Measurements from ENCODE around the gene SPACA7.

DNA sequence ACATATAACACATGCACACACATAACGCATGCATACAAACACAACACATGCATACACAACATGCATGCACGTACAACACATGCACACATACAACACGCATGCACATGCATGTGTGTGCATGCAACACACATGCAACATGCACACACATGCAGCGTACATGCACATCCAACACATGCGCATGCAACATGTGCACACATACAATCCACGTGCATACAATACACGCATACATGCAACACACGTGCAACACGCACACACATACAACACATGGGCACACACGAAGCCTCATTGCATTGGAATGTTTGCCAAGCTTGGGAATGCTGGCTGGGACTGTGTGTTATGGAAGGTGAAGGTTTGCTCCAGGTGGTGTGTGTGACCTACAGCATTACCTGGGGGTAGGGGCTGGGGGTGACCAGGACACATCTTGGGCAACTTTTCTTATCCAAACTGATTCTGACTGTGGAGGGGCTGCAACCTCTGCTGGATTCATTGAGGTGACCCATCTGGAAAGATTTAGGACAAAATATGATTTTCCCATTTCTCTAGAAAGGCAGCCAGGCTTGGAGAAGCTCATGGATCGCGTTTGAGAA, 58.9 kb downstream of the SPACA7 start:
- TF ChIP-seq, protein P1, sequence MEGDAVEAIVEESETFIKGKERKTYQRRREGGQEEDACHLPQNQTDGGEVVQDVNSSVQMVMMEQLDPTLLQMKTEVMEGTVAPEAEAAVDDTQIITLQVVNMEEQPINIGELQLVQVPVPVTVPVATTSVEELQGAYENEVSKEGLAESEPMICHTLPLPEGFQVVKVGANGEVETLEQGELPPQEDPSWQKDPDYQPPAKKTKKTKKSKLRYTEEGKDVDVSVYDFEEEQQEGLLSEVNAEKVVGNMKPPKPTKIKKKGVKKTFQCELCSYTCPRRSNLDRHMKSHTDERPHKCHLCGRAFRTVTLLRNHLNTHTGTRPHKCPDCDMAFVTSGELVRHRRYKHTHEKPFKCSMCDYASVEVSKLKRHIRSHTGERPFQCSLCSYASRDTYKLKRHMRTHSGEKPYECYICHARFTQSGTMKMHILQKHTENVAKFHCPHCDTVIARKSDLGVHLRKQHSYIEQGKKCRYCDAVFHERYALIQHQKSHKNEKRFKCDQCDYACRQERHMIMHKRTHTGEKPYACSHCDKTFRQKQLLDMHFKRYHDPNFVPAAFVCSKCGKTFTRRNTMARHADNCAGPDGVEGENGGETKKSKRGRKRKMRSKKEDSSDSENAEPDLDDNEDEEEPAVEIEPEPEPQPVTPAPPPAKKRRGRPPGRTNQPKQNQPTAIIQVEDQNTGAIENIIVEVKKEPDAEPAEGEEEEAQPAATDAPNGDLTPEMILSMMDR (IDR thresholded peaks at IDR 0.05), result no peak
- TF ChIP-seq POLR2A (IDR thresholded peaks at IDR 0.05), result no peak

All from uterus (tissue), 2 donors.